ENCODE data around the gene DARS1.

GRCh38 chr2:136031711-136032110, 46.3 kb upstream of the DARS1 start:
- TF ChIP-seq CTCF (conservative IDR thresholded peaks at IDR 0.05; ENCODE audit: low read depth in 2 of 2) (no peak), POLR2AphosphoS5 (IDR thresholded peaks at IDR 0.05; ENCODE audit: low read depth) (no peak), EZH2 (IDR thresholded peaks at IDR 0.05; ENCODE audit: low read depth, unreplicated experiment) (no peak), REST (IDR thresholded peaks at IDR 0.05; ENCODE audit: unreplicated experiment) (no peak), ETS1 (IDR thresholded peaks at IDR 0.05) (no peak), ZNF114 (CRISPR knock-in tag; IDR thresholded peaks at IDR 0.05) (no peak), STAT1 (IDR thresholded peaks at IDR 0.05; ENCODE audit: unreplicated experiment) (no peak), NANOG (IDR thresholded peaks at IDR 0.05; ENCODE audit: borderline replicate concordance) (no peak), EZH2phosphoT487 (IDR thresholded peaks at IDR 0.05; ENCODE audit: unreplicated experiment) (no peak), CREB1 (CRISPR knock-in tag; IDR thresholded peaks at IDR 0.05; ENCODE audit: low read depth) (no peak), ZNF462 (CRISPR knock-in tag; IDR thresholded peaks at IDR 0.05) (no peak)

Data from GM23338 (cell line).